IPS DF 19.7 (cell line): ENCODE data around the gene PARVB.

Experiments
- DNase-seq: peaks from one replicate; pipeline ENCODE4 v3.0.0-alpha.2; 2013; ENCODE audit warnings: low read depth, low spot score

The PARVB gene

DNA sequence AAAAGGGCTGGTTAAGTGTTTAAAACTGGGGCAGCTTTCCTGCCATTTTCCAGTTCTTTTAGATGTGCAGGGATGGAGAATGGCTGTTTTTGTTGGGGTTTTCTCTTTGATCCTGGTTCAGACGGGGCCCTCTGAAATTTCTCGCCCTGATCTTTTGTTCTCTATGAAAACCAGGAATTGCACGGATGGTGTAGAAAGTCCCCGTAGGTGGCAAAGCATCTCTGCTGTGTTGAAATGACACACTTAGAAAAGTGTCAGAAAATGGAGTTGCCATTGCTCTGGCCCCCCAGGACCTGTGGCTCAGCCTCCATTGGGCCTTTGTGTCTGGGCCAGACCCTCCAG, 63.0 kb downstream of the PARVB start:
- DNase-seq: no peak

DNA sequence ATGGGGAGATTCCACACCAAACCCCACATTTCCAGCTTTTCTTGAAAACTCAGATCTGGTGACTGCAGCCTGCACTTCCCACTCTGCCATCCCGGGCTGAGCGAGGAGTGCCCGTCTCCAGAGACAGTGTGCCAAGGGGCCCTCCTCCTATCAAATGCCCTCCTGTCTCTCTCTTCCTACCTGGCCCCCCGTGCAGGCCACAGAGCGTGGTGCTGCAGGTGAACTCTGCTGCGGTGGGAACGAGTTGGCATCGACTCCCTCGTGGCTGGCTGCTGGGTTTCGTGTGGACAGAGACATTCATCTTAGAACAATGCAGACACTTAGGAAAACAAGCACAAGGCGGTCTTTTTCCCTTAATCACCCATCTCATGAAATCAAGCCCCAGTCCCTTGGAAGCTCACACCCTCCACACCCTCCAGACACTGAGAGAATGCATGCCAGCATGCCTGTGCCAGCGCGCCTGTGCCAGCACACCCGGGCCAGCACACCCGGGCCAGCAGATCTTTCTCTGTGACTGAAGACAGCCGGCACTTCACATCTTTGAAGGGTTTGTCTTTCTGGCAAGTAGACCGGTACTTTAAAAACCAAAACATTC, 65.0 kb downstream of the PARVB start:
- DNase-seq: no peak

DNA sequence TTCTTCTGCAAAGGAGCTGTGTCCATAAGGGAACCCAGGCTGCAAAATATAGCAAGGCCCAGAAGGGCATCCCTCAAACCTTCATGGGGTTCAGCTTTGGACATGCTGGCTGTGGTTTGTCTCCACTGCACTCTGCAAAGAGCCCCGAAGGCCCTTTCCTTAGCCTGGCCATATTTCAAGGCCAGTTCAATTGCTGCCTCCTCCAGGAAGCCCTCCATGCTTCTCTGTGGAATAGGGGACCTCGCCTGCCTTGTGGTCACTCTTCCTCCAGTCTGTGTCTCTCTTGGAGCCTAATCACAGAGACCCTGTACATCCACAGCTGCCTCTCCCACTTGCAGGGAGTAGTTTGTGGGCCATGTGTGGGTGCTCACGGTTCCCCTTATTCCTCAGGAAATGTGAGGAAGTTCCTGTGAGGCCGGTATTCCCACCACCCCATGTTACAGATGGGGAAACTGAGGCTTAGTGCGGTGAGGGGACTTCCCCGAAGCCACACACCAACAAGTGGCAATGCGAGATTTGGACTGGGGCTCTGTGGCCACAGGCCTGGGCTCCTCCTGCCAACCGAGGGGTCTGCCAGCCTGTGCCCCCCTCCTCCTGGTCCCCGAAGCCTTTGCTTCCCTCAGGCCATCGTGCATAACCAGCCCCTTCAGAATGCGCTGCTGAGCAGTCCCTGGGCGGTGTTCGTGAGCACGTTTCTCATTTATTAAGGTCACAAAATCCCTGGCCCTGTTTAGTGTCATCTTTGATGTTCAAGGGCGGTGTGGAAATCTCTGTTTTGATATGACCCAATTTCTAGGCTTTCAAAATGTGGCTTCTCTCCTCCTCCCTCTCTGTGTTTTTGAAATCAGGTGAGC, 65.8 kb downstream of the PARVB start:
- DNase-seq: no peak

DNA sequence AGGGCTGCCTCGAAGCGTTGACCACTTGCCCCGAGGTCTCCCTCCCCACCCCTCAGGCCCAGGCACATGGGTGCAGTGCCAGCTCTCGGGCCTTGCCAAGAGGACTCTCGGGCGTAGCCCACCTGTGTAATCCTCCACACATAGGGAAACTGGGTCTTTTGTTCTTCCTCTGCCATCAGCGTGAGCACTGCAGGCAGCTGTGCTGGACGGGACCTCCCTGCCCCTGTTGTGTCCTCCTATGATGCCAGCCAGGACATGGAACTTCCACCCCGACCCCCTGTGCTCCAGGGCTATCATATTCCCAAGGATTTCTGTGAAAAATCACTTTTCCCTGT, 66.4 kb downstream of the PARVB start:
- no peak for DNase-seq

DNA sequence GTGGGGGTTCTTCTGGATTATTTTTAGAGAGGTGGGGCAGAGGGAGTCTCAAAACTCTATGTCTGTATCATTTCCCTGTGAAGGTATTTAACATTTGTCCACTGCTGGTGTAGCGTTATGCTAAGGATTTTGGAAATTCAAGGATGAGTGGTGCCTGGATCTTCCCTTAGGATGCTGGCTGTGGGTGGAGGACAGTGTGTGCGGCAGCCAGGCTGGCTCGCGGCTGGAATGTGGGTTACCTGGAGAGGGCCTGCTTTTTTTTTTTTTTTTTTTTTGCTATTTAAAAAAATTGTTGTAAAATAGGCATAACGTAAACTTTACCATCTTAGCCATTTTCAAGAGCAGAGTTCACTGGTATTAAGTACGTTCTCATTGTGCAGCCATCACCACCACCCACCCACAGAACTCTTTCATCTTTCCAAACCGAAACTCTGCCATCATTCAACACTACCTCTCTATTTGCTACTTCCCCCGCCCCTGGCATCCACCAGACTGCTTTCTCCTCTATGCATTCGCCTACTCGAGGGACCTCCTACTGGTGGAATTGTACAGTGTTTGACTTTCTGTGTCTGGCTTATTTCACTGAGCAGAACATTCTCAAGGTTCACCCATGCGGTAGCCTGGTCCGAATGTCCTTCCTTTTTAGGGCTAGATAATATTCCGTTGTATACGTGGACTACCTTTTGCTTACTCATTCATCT, 67.1 kb downstream of the PARVB start:
- DNase-seq: no peak

DNA sequence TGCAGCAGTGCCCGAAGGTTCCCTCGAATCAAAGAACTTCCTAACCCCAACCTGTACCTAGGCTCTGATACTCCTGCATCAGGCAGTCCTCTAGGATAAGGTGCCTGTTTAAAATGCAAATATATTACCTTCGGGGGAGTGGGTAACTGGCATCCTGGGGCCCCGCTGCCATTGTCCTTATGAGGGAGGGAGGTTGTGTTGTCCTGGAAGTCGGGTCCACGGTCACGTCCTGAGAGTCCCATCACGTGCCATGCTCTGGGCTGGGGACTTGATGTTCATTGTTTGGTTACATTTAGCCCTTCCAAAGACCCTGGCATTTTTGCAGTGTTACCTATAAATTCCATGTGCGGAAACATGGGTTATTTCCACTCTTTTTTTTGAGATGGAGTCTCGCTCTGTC, 67.6 kb downstream of the PARVB start:
- DNase-seq: no peak

DNA sequence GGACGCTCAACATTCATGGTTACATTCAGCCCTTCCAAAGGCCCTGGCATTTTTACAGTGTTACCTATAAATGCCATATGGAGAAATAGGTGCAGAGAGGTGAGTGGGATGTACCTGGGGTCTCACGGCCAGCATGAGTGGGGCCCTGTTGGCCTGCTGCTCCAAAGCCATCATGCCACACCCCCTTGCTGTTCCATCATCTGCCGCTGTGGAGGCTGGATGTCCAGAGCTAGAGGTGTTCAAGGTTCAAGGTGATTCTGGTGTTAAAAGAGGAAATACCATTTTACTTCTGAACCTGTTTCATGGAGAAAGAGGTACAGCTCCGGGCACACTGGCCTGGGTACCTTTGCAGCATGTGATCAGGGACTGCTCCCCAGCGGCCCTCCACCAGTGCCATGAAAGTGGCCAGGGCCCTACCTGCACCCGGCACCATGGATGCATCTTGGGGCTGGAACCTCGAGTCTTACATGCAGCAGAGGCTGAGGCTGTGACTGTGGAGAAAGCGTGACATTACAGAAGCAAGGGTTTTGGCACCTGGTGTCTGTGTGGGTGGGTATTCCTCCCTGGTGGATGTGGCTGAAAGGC, 68.6 kb downstream of the PARVB start:
- DNase-seq: no peak

DNA sequence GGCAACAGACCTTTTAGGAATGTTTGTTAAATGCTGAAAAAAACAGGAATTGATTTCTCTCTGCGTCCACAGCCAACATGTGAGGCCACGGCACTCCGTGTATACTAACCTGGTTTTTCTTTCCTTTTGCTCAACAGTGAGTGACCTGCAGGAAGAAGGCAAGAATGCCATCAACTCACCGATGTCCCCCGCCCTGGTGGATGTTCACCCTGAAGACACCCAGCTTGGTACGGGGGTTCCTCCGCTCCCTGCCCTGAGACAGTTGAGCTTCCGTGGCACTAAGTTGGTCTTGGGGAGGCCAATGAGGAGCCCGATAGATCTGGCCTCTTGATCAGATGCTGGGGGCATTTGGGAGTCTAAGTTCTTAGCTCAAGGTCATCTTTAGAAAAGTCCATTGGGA, 69.7 kb downstream of the PARVB start:
- DNase-seq: no peak

DNA sequence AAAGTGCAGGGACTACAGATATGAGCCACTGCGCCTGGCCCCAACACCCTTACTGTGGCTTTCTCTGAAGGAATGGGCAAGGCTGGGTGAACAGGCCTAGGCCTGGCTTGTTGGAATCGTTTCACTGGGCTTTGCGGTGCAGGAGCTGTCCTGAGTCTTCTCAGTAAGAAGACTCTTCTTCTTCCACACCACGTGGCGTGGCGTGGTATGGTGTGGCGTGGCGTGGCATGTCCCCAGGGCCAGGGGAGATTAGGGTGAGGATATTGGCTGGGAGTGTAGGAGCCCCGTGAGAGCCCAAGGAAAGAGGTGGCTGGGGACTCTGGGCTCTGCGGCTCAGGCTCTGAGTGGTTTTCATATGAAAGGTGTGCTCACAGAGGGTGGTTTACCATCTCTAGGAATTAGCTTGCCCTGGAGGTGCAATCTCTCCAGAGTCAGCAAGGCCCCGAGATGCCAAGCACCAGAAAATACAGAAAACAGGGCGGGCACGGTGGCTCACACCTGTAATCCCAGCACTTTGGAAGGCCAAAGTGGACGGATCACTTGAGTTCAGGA, 70.7 kb downstream of the PARVB start:
- no peak for DNase-seq

DNA sequence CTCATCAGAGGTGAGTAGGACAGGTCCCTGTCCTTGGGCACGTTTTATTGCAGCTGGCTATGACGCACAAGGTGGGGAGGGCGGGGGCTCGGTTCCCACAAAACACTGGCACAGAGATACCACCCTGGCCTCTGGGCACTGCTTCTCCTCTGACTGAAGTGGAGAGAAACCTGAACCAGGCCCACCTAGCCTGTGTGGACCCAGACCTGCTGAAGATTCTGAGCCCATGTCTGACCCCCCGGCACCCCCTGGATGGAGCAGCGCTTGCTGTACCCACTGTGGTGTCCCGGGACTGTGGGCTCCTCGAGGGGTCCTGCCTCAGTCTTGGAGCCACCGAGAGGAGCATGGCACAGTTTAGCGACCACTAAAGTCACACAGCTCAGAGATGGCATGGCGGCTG, 72.6 kb downstream of the PARVB start:
- DNase-seq: no peak

DNA sequence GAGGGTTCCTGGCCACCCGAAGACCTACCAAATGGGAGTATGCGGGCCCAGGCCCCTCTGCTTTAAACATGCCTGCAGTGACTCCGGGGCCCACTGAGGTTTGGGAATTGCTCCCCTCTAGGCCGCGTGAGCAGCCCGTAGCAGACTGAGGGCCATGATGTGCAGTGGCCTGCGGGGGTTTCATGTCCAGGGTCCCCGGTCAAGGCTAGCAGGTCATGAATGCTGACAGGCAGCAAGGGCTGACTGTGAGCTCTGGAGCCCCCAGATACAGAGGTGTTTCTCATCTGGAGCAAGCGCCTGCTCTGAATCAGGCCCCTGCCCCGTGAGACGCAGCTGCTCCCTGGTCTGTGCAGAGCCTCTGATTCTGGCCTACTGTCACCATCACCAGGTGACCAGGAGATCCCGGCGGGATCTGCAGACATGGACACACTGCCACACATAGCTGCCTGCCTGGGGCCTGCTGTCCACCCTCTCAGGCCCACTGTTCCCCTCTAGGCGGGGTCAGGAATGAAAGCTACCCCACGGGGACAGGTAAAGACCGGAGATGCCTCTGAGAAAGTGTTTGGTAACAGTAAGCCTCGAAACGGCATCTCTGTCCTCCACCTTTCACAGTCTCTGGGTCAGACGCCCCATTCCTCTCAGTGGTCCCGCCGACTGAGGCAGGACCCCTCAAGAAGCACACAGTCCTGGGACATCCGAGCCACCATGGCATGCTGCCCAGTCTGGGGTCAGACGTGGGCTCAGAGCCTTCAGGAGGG, 73.3 kb downstream of the PARVB start:
- no peak for DNase-seq

DNA sequence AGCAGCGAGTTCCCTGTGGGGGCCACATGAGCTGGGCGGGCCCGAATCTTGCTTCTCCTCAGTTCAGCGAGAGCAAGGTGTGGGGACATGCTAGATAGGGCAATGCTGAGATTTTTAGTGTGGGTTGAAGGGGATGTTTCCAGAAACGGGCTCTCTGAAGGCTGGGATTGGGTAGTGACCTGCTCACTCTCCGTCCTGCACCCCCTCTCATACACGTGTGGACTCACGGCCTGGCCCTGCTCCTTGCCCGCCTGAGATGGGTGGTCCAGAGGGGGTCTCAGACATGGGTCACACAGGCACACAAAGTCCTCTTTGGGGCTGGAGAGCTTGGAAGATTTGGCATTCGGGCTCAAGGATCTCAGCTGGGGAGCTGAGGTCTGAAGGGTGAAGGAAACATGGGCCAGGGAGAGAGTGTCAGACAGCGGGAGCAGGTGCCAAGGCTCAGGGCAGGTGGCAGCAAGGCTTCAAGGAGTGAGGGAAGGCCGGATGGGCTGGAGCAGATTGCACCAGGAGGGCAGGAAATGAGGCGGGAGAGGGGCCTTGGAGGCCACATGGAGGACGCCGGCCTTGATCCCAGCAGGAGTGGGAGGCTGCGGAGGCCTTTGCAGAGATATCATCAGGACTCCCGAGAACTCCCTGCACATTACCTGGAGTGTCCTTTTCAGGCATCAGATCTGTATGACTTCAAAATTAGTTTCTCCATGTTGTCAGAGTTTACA, 74.1 kb downstream of the PARVB start:
- DNase-seq: no peak

DNA sequence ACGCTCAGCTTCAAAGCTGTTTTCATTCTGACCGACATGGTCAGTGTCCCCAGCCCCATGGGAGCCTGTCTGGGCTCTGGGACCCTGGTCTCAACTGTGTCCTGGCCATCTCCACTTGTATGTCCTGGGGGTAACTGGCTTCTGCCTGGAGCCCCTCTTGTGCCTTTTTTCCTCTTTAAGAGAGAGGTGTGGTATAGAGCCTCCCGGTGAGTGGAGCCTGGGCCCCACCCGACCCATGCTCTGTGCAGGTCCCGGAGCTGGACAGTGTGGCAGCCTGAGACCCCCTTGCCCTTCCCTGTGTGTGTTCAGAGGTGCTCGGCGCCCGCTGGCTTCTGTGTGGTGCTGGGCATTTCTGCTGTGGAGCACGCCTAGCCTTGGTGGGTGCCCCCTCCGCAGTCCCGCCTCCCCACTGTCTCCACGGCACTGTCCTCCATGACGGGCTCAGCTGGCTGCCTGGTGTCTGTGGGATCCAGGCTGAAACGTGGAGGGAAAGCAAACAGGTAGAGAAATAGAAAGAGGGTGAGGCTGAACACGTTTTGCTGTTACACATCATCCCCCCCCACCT, 74.9 kb downstream of the PARVB start:
- DNase-seq: no peak

DNA sequence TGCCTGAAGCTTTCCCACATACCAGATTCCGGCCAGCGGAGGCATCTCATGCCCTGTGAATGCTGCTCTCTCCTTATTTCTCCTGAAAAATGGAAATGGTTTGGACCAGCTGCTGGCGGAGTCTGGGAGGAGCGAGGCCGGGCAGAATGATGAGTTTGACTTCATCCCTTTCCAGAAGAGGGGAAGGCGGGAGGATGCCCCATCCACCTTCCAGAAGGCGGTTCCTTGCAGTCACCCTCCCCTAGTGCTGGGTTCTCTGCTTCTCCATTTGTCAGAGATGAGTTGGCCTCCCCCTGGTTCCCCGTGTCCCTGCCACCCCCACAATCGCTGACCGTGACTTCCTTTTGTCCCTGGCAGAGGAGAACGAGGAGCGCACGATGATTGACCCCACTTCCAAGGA, 75.6 kb downstream of the PARVB start:
- no peak for DNase-seq

DNA sequence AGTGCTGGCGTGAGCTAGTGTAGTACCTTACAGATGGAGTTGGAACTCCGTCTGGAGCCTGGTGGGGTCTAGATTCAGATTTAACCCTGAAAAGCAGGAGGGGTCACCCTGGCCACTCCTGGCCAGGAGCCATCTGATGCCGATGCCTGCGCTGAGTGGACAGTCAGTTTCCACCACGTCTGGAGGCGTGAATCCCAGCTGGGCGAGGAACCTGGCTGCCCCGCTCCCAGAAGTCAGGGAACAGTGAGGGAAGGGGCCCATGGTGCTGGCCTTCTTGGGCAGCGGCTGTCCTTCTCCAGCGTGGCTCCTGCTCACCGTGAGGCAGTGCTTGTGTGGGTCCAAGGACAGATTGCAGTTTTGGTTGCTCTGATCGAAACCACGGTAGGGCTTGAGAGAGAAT, 76.3 kb downstream of the PARVB start:
- DNase-seq: no peak

DNA sequence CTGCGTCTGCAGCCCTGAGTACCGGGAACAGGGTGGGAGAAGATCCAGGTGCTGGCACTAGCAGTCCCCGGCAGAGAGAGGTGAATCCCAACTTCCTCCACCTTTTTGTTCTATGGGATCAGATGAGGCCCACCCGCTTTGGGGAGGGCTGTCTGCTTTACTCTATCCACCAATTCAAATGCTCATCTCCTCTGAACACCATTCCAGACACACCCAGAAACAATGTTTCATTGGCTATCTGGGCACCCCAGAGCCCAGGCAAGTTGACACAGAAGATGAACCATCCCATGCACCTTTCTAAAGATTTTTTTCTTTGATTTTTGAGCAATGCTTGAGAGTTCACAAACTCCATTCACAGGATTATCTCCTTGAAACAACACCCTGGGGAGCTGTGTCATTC, 78.0 kb downstream of the PARVB start:
- DNase-seq: no peak

DNA sequence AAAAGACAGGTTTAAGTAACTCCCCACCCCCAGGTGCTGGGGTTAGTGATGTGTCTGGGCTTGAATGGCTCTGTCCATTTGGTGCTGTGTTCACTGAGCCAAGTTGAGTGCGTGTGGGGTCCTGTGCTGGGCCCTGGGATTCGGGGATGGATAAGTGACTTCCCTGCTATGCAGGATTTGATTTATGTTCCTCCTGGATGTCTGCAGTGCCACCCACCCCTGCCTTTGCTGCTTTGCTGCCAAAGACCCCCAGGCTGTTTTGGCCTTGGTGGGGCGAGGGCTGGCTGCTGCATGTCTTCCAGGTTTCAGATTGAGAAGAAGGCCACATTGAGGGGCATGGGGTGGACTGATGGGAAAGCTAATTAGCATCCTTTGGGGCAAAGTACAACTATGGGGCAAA, 78.8 kb downstream of the PARVB start:
- DNase-seq: no peak

DNA sequence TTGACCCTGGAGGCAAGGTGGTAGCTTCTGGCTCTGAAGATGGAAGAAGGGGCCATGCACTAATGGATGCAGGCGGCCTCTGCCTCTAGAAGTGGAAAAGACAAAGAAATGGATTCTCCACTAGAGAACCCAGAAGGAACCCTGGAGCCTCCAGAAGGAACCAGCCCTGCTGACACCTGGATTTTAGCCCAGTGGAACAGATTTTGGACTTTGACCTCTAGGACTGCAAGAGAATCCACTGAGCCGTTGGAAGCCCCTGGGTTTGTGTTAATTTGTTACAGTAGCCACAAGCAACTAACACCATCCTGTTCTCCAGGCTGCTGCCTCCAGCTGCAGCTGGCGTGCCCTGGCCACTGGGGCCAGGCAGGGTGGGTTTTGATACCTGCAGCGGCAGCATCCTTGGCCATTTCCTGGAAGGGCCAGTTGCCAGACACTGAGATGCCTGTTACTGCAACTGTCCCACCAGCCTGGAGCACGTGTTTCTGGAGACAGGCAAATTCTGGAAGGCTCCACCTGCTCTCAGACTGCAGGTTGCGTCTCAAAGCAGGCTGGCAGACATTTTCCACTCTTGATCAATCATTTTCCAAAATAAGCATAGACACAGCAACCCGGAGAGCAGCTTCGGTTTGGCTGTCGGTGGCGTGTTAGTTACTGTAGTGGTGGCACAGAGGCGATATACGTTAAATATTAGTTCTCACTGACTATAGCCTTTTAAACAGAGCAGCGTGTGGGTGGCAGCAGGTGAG, 79.8 kb downstream of the PARVB start:
- no peak for DNase-seq

DNA sequence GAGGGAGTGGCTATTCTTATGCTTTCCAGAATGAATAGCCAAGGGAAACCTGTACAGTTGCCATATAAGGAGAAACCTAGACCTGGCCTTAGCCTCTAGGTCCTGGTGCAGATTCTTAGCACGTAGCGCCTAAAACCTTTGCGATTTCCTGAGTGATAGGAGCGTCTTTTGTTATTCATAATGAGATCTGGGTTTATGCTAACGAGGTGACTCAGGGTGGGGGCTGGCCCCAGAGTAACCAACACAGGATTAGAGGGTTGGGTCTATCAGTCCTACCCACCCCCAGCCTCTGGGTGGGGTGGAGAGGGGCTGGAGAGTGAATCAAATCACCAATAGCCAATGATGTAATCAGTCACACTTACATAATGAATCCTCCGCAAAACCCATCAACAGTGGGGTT, 83.2 kb downstream of the PARVB start:
- DNase-seq: peak; percentile 85

DNA sequence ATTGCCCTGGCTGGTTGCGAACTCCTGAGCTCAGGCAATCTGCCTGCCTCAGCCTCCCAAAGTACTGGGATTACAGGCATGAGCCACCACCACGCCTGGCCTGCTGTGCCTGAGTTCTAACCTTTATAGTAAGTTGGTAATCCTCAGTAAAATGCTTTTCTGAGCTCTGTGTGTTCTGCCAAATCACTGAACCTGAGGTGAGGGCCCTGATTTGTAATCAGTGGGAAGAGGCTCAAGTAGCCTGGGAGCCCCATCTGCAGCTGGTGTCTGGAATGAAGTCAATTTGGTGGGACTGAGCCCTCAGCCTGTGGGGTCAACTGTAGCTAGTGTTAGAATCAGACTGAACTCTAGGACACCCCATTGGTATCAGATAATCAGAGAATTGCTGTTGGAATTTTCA, 84.0 kb downstream of the PARVB start:
- DNase-seq: no peak
